Measurements from ENCODE around the gene LHCGR. TPM values are rescaled to one million over a fixed set of nuclear protein-coding genes. Genes with fewer than 3 reads are reported as not detected.

Gene LHCGR
- polyA plus RNA-seq (2012; ENCODE audit: insufficient read length, low read depth), result not detected

- TF ChIP-seq POLR2AphosphoS5 (IDR thresholded peaks at IDR 0.05; ENCODE audit: low read depth, low read length) (no peak), SIN3A (IDR thresholded peaks at IDR 0.05; ENCODE audit: borderline replicate concordance, insufficient read depth, low read length) (no peak), REST (IDR thresholded peaks at IDR 0.05; ENCODE audit: insufficient read depth in 1 of 2, low read depth in 2 of 2, low read length in 2 of 2) (no peak), TAF1 (IDR thresholded peaks at IDR 0.05; ENCODE audit: borderline replicate concordance, insufficient read depth, low read length) (no peak)
Observed at GRCh38 chr2:48755473-48755872, at the start of gene LHCGR. Gene LHCGR, minus strand, starts transcription at chr2:48755724. Its CDS starts 53 bp downstream, at chr2:48755671.

- TF ChIP-seq REST (IDR thresholded peaks at IDR 0.05; ENCODE audit: insufficient read depth in 1 of 2, low read depth in 2 of 2, low read length in 2 of 2) (no peak), POLR2AphosphoS5 (IDR thresholded peaks at IDR 0.05; ENCODE audit: low read depth, low read length) (no peak), TAF1 (IDR thresholded peaks at IDR 0.05; ENCODE audit: borderline replicate concordance, insufficient read depth, low read length) (no peak), SIN3A (IDR thresholded peaks at IDR 0.05; ENCODE audit: borderline replicate concordance, insufficient read depth, low read length) (no peak), FOXP2 (optimal IDR thresholded peaks at IDR 0.05; ENCODE audit: borderline replicate concordance, extremely low read depth, extremely low read length, insufficient read depth) (no peak)
Observed at GRCh38 chr2:48799601-48800000, 44.1 kb upstream of the LHCGR start.

GRCh38 chr2:48795065-48795464 lies 39.5 kb upstream of the LHCGR start:
- TF ChIP-seq FOXP2 (optimal IDR thresholded peaks at IDR 0.05; ENCODE audit: borderline replicate concordance, extremely low read depth, extremely low read length, insufficient read depth) (no peak), REST (IDR thresholded peaks at IDR 0.05; ENCODE audit: insufficient read depth in 1 of 2, low read depth in 2 of 2, low read length in 2 of 2) (no peak), POLR2AphosphoS5 (IDR thresholded peaks at IDR 0.05; ENCODE audit: low read depth, low read length) (no peak), TAF1 (IDR thresholded peaks at IDR 0.05; ENCODE audit: borderline replicate concordance, insufficient read depth, low read length) (no peak), SIN3A (IDR thresholded peaks at IDR 0.05; ENCODE audit: borderline replicate concordance, insufficient read depth, low read length) (no peak)

DNA sequence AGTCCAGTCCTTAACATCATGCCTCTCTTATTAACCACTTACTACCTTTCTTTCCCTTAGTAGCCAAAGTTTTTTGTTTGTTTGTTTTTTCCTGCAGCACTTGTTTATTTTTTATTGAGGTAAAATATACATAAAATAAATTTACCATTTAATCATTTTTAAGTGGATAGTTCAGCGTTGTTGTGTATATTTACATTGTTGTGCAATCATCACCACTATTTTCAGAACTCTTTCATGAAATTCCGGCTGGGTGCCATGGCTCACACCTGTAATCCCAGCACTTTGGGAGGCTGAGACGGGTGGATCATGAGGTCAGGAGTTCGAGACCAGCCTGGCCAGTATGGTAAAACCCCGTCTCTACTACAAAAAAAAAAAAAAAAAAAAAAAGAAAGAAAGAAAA lies 38.1 kb upstream of the LHCGR start:
- TF ChIP-seq TAF1 (IDR thresholded peaks at IDR 0.05; ENCODE audit: borderline replicate concordance, insufficient read depth, low read length) (no peak), REST (IDR thresholded peaks at IDR 0.05; ENCODE audit: insufficient read depth in 1 of 2, low read depth in 2 of 2, low read length in 2 of 2) (no peak), FOXP2 (optimal IDR thresholded peaks at IDR 0.05; ENCODE audit: borderline replicate concordance, extremely low read depth, extremely low read length, insufficient read depth) (no peak), SIN3A (IDR thresholded peaks at IDR 0.05; ENCODE audit: borderline replicate concordance, insufficient read depth, low read length) (no peak), POLR2AphosphoS5 (IDR thresholded peaks at IDR 0.05; ENCODE audit: low read depth, low read length) (no peak)

DNA sequence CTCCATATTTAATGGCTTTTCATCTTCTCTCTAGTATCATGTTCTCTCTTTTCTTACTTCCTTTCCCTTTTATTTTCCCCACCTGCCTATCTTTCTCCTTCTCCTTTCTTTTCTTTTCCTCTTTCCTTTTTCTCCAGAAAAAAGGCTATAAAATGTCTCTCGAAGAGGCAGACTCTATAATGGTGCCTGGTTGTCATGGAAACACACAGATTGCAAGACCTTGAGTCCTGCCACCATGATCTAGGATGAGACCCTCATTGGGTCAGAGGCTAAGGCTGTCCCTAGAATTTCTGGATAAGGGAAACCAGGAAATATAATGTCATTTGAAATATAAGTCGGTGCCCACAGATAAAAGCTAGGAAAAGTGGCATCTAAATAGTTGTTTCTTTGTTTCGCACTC lies 36.5 kb upstream of the LHCGR start:
- TF ChIP-seq REST (IDR thresholded peaks at IDR 0.05; ENCODE audit: insufficient read depth in 1 of 2, low read depth in 2 of 2, low read length in 2 of 2) (no peak), TAF1 (IDR thresholded peaks at IDR 0.05; ENCODE audit: borderline replicate concordance, insufficient read depth, low read length) (no peak), POLR2AphosphoS5 (IDR thresholded peaks at IDR 0.05; ENCODE audit: low read depth, low read length) (no peak), FOXP2 (optimal IDR thresholded peaks at IDR 0.05; ENCODE audit: borderline replicate concordance, extremely low read depth, extremely low read length, insufficient read depth) (no peak), SIN3A (IDR thresholded peaks at IDR 0.05; ENCODE audit: borderline replicate concordance, insufficient read depth, low read length) (no peak)

Data from PFSK-1 (cell line).